ENCODE data around the gene RFX1.
A peak's percentile ranks its signal among the peaks of the same experiment; 100 is the strongest.
"Not testable (repeated sequence)": the region's sequence is repeated elsewhere in the genome, so short reads cannot be mapped to it uniquely, and the experiment has no call there.

RFX1 gene

DNA sequence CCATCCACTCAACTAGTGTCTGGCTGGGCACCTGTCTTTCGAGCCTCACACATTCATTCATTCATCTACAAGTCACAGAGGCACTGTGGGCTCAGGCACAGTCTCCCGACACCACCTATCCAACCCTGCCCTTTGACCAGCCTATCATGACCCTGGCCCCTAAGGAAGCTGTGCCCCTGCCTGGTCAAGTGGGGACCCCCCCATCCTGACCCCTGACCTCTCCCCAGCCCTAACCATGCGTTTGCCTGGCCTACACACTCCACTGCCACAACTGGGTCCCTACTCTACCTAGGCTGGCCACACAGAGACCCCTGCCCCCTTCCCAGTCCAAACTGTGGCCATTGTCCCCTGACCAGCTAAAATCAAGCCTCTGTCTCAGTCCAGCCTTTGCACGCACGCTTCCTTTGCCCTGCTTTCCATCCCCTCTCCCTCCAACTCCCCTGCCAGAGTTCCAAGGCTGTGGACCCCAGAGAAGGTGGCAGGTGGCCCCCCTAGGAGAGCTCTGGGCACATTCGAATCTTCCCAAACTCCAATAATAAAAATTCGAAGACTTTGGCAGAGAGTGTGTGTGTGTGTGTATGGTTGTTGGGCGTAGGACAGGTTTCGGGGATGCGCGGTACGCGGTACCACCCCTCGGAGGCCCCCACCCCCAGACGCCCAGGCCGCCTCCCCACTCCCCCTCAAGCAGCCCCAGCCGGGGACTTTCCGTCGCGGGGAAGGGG is 25.0 kb upstream of the RFX1 start:
- no peak overlapping the region for H3K27ac Mint-ChIP-seq
- peaks cover 33% of the 10 kb centered on the region for H3K27me3 Mint-ChIP-seq (ENCODE audit: low read depth)
- H3K36me3 Mint-ChIP-seq (ENCODE audit: low read depth): no peaks in the 10 kb centered on the region
- no peaks in the 10 kb centered on the region for H3K4me1 Mint-ChIP-seq
- peak overlapping the region; percentile 76 to 85 (median 81) for H3K4me3 Mint-ChIP-seq
- TF ChIP-seq, protein P1, sequence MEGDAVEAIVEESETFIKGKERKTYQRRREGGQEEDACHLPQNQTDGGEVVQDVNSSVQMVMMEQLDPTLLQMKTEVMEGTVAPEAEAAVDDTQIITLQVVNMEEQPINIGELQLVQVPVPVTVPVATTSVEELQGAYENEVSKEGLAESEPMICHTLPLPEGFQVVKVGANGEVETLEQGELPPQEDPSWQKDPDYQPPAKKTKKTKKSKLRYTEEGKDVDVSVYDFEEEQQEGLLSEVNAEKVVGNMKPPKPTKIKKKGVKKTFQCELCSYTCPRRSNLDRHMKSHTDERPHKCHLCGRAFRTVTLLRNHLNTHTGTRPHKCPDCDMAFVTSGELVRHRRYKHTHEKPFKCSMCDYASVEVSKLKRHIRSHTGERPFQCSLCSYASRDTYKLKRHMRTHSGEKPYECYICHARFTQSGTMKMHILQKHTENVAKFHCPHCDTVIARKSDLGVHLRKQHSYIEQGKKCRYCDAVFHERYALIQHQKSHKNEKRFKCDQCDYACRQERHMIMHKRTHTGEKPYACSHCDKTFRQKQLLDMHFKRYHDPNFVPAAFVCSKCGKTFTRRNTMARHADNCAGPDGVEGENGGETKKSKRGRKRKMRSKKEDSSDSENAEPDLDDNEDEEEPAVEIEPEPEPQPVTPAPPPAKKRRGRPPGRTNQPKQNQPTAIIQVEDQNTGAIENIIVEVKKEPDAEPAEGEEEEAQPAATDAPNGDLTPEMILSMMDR (IDR thresholded peaks at IDR 0.05; ENCODE audit: unreplicated experiment in 3 of 3): no peak
- H3K9me3 Mint-ChIP-seq: no peaks in the 10 kb centered on the region

DNA sequence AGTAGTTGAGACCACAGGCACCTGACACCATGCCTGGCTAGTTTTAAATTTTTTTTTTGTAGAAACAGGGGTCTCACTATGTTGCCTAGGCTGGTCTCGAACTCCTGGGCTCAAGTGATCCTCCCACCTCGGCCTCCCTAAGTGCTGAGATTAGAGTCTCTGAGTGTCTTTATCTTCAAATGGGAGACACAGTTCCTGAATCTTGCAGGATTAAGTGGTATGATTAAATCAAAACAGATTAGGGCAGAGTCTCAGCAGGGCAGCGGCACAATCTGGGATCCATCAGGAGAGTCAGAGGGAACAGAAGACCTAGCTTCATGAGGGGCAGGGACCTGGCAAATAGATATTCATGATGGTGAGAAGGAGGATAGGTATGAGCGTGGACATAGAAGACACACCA is 22.8 kb upstream of the RFX1 start:
- H3K36me3 Mint-ChIP-seq (ENCODE audit: low read depth): no peaks in the 10 kb centered on the region
- peaks cover 30% of the 10 kb centered on the region for H3K27me3 Mint-ChIP-seq (ENCODE audit: low read depth)
- TF ChIP-seq, protein P1 (IDR thresholded peaks at IDR 0.05; ENCODE audit: unreplicated experiment in 3 of 3): no peak
- no peaks in the 10 kb centered on the region for H3K4me1 Mint-ChIP-seq
- H3K27ac Mint-ChIP-seq: no peak overlapping the region
- H3K4me3 Mint-ChIP-seq: peak overlapping the region in 1 of 3 experiments; percentile 58
- no peaks in the 10 kb centered on the region for H3K9me3 Mint-ChIP-seq

DNA sequence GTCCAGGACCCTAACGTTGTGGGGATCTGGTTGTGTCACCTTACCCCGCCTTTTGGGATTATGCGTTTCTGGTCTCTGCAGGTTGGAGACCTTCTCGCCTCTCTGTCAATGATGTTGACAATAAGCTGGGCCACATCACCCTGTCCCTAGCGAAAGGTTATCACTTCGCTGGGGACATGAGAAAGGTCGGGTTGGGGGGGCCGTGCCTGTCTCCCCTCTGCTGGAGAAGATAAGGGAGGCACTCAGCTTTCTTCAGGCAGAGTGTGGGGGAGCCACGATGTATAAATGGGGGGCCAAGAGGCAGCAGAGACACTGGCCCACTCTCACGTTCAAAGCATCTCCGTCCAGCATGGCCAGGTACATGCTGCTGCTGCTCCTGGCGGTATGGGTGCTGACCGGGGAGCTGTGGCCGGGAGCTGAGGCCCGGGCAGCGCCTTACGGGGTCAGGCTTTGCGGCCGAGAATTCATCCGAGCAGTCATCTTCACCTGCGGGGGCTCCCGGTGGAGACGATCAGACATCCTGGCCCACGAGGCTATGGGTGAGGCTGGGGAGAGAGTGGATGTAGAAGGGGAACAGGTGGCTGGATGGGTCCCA is 21.8 kb upstream of the RFX1 start, which contains the start of gene RLN3:
Gene RLN3, plus strand, starts transcription at position 293 of the 595 bp plus-strand sequence. Its CDS starts 57 bp downstream, at position 350.
- Mint-ChIP-seq H3K27ac (no peak within 1 kb of the TSS), H3K27me3 (ENCODE audit: low read depth) (peaks cover 30% of the 10 kb centered on the region), H3K36me3 (ENCODE audit: low read depth) (no peaks in the 10 kb centered on the region), H3K4me1 (peaks cover 5% of the 10 kb centered on the region), H3K4me3 (peak within 1 kb of the TSS in 1 of 3 experiments; percentile 58), H3K9me3 (no peaks in the 10 kb centered on the region)
- TF ChIP-seq, protein P1 (IDR thresholded peaks at IDR 0.05; ENCODE audit: unreplicated experiment in 3 of 3): no peak

DNA sequence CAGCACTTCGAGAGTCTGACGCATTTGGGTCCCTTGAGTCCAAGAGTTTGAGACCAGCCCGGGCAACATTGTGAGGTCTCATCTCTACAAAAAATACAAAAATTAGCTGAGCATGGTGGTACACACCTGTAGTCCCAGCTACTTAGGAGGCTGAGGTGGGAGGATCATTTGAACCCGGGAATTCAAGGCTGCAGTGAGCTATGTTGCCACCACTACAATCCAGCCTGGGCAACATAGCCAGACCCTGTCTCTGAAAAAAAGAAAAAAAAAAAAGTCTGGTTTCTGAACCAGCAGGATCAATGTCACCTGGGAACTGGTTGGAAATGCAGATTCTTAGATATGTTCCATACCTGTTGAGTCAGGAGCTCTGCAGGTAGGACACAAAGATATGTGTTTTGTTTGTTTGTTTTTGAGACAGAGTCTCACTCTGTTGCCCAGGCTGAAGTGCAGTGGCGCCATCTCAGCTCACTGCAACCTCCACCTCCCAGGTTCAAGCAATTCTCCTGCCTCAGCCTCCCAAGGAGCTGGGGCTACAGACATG is 20.6 kb upstream of the RFX1 start:
- H3K36me3 Mint-ChIP-seq (ENCODE audit: low read depth); H3K27ac Mint-ChIP-seq; H3K4me3 Mint-ChIP-seq; H3K4me1 Mint-ChIP-seq; H3K9me3 Mint-ChIP-seq: not testable (repeated sequence)
- peaks cover 26% of the 10 kb centered on the region for H3K27me3 Mint-ChIP-seq (ENCODE audit: low read depth)

DNA sequence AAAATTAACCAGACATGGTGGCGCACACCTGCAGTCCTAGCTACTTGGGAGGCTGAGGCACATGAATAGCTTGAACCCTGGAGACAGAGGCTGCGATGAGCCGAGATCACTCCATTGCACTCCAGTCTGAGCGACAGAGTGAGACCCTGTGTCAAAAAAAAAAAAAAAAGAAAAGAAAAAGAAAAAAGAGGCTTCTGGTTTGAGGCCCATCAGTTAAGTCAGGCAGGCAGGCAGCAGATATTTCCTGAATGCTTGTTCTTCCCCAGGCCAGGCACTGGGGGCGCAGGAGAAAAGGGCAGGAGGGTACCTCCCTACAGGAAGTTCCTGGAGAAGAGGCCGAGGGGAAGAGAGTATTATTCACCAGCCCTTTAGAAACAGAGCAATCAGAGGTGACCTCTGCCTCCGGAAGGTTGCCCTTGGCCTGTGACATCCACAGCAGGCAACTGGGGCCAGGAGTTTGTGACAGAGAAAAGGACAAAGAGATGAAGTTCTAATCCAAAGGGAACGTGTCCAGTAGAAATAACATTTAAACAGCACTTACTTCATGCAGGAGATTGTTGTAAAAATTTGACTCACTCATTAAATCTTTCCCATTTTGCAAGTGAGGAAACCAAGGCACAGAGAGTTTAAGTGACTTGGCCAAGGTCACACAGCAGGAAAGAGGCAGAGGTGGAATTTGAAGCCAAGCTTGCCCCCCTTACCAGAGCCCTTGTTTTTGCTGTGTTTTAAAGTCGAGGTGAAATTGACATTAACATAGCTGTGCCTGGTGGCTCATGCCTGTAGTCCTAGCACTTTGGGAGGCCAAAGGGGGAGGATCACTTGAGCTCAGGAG is 17.5 kb upstream of the RFX1 start:
- Mint-ChIP-seq H3K36me3 (ENCODE audit: low read depth) (no peaks in the 10 kb centered on the region), H3K27ac (peak overlapping the region; percentile 72 to 87 (median 83)), H3K4me3 (no peak overlapping the region), H3K4me1 (peaks cover 5% of the 10 kb centered on the region), H3K9me3 (no peaks in the 10 kb centered on the region), H3K27me3 (ENCODE audit: low read depth) (peaks cover 10% of the 10 kb centered on the region)
- TF ChIP-seq, protein P1 (IDR thresholded peaks at IDR 0.05; ENCODE audit: unreplicated experiment in 3 of 3): peak; percentile 27 to 55 (median 48)

DNA sequence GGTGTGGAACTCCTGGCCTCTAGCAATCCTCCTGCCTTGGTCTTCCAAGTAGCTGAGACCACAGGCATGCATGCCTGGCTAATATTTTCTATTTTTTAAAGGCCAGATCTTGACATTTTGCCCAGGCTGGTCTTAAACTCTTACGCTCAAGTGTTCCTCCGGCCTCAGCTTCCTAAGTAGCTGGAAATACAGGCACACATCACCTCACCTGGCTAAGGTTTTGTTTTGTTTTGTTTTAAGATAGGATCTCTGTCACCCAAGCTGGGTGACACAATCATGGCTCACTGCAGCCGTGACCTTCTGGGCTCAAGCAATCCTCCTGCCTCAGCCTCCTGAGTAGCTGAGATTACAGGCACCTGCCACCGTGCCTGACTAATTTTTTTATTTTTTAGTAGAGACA is 16.3 kb upstream of the RFX1 start:
- TF ChIP-seq, protein P1 (IDR thresholded peaks at IDR 0.05; ENCODE audit: unreplicated experiment in 3 of 3): no peak
- H3K27me3 Mint-ChIP-seq (ENCODE audit: low read depth): no peaks in the 10 kb centered on the region
- no peaks in the 10 kb centered on the region for H3K36me3 Mint-ChIP-seq (ENCODE audit: low read depth)
- H3K4me1 Mint-ChIP-seq: peaks cover 5% of the 10 kb centered on the region
- no peak overlapping the region for H3K4me3 Mint-ChIP-seq
- no peak overlapping the region for H3K27ac Mint-ChIP-seq
- no peaks in the 10 kb centered on the region for H3K9me3 Mint-ChIP-seq
